Measurements from ENCODE around the gene ZNF425. TPM values are rescaled to one million over a fixed set of nuclear protein-coding genes. Genes with fewer than 3 reads are reported as not detected.

The ZNF425 gene
- total and polyA plus RNA-seq, 9 of the 15 experiments (the other 6 are each of a cell fraction or from before 2014, with no cell fraction given) = 0.03 to 0.89 (median 0.54) TPM

DNA sequence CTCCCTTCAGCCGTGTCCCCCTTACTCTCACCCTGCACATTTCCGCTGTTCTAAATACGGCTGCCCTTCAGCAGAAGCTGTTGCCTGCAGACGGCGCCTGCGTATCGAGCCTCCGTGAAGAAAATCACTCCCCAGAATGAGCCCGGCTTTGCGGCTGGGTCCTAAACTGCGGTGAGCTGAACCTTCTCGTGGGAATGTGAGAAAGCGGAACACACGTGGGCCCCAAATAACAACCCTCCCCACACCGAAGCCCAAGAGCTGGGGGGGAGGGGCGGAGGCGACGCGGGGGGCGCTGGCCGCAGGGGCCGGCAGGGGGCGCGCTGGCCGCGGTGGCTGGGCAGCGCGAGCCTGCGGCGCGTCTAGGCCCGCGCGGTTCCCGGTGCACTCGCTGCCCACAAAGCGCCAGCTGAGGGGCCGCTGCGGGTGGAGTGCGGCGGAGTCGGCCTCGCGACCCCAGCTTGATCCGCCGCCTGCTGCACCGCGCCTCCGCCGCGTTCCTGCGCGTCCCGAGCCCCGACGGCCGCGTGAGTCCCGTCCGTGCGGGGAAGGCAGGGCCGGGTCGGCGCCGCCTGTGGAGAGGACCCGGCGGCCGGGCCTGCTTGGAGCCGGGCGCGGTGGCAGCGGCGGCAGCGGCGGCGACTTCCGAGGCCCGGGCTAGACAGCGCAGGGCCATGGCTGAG, 21.1 kb upstream of the ZNF425 start, which contains the start of gene ZNF398 (continued):
- TF ChIP-seq KAT7 (CRISPR knock-in tag; IDR thresholded peaks at IDR 0.05; ENCODE audit: borderline replicate concordance) = 0 out of 2 replicates have a peak, but pooled peaks have one; percentile 14
- peak; percentile 82 for TF ChIP-seq BRD4 (IDR thresholded peaks at IDR 0.05)
- no peak for TF ChIP-seq MBD2 (IDR thresholded peaks at IDR 0.05; ENCODE audit: borderline replicate concordance, low read depth)
- peak; percentile 57; the same call in 1 of the 2 replicates for TF ChIP-seq ZC3H4 (CRISPR knock-in tag; IDR thresholded peaks at IDR 0.05; ENCODE audit: borderline replicate concordance)
- TF ChIP-seq NR3C1 (CRISPR knock-in tag; IDR thresholded peaks at IDR 0.05) = peak; percentile 70
- TF ChIP-seq RBM34 (IDR thresholded peaks at IDR 0.05; ENCODE audit: borderline replicate concordance, insufficient read depth, low read length) = no peak
- no peak for TF ChIP-seq ZNF79 (CRISPR knock-in tag; IDR thresholded peaks at IDR 0.05; ENCODE audit: low read depth)
- peak in 1 of 2 experiments; percentile 72; a peak in 2 of 4 replicates for TF ChIP-seq FOXA3 (CRISPR knock-in tag; conservative IDR thresholded peaks at IDR 0.05 in 1 of 2, IDR thresholded peaks at IDR 0.05 in 1 of 2)
- 0 out of 4 replicates have a peak, but pooled peaks of 1 of the 2 experiments have one; percentile 10 for TF ChIP-seq SRF (CRISPR knock-in tag; IDR thresholded peaks at IDR 0.05)
- TF ChIP-seq ZNF174 (CRISPR knock-in tag; IDR thresholded peaks at IDR 0.05) = no peak
- TF ChIP-seq ZSCAN32 (CRISPR knock-in tag; IDR thresholded peaks at IDR 0.05) = no peak
- TF ChIP-seq TAF7 (tag; IDR thresholded peaks at IDR 0.05) = peak; percentile 63
- TF ChIP-seq ADNP (tag; IDR thresholded peaks at IDR 0.05) = peak; percentile 95
- no peak for TF ChIP-seq LARP7 (IDR thresholded peaks at IDR 0.05)
- TF ChIP-seq, protein P1, sequence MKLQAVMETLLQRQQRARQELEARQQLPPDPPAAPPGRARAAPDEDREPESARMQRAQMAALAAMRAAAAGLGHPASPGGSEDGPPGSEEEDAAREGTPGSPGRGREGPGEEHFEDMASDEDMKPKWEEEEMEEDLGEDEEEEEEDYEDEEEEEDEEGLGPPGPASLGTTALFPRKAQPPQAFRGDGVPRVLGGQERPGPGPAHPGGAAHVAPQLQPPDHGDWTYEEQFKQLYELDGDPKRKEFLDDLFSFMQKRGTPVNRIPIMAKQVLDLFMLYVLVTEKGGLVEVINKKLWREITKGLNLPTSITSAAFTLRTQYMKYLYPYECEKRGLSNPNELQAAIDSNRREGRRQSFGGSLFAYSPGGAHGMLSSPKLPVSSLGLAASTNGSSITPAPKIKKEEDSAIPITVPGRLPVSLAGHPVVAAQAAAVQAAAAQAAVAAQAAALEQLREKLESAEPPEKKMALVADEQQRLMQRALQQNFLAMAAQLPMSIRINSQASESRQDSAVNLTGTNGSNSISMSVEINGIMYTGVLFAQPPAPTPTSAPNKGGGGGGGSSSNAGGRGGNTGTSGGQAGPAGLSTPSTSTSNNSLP (IDR thresholded peaks at IDR 0.05; ENCODE audit: borderline replicate concordance, low read depth, low read length) = no peak
- TF ChIP-seq HDAC1 (IDR thresholded peaks at IDR 0.05) = peak; percentile 29 to 91; a peak in 2 of 4 replicates
- TF ChIP-seq XRCC3 (IDR thresholded peaks at IDR 0.05) = no peak
- TF ChIP-seq ARNT (IDR thresholded peaks at IDR 0.05) = peak in 1 of 2 experiments; percentile 53; a peak in 1 of 4 replicates
- no peak for TF ChIP-seq KDM1A (IDR thresholded peaks at IDR 0.05)
- no peak; the same call in 1 of the 2 replicates for TF ChIP-seq CBFA2T3 (IDR thresholded peaks at IDR 0.05)
- TF ChIP-seq, protein P2, sequence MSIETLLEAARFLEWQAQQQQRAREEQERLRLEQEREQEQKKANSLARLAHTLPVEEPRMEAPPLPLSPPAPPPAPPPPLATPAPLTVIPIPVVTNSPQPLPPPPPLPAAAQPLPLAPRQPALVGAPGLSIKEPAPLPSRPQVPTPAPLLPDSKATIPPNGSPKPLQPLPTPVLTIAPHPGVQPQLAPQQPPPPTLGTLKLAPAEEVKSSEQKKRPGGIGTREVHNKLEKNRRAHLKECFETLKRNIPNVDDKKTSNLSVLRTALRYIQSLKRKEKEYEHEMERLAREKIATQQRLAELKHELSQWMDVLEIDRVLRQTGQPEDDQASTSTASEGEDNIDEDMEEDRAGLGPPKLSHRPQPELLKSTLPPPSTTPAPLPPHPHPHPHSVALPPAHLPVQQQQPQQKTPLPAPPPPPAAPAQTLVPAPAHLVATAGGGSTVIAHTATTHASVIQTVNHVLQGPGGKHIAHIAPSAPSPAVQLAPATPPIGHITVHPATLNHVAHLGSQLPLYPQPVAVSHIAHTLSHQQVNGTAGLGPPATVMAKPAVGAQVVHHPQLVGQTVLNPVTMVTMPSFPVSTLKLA (conservative IDR thresholded peaks at IDR 0.05) = peak; percentile 94 to 96
- peak; percentile 38; the same call in 1 of the 2 replicates for TF ChIP-seq SMC3 (conservative IDR thresholded peaks at IDR 0.05; ENCODE audit: insufficient read depth, low read depth, low read length)
- TF ChIP-seq, protein P3, sequence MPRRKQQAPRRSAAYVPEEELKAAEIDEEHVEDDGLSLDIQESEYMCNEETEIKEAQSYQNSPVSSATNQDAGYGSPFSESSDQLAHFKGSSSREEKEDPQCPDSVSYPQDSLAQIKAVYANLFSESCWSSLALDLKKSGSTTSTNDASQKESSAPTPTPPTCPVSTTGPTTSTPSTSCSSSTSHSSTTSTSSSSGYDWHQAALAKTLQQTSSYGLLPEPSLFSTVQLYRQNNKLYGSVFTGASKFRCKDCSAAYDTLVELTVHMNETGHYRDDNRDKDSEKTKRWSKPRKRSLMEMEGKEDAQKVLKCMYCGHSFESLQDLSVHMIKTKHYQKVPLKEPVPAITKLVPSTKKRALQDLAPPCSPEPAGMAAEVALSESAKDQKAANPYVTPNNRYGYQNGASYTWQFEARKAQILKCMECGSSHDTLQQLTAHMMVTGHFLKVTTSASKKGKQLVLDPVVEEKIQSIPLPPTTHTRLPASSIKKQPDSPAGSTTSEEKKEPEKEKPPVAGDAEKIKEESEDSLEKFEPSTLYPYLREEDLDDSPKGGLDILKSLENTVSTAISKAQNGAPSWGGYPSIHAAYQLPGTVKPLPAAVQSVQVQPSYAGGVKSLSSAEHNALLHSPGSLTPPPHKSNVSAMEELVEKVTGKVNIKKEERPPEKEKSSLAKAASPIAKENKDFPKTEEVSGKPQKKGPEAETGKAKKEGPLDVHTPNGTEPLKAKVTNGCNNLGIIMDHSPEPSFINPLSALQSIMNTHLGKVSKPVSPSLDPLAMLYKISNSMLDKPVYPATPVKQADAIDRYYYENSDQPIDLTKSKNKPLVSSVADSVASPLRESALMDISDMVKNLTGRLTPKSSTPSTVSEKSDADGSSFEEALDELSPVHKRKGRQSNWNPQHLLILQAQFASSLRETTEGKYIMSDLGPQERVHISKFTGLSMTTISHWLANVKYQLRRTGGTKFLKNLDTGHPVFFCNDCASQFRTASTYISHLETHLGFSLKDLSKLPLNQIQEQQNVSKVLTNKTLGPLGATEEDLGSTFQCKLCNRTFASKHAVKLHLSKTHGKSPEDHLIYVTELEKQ (CRISPR knock-in tag; IDR thresholded peaks at IDR 0.05) = no peak

Data from K562 (cell line).